Gastroesophageal sphincter (tissue), 4 donors: Measurements from ENCODE around the gene NAP1L4. TPM values are rescaled to one million over a fixed set of nuclear protein-coding genes. Genes with fewer than 3 reads are reported as not detected.

Experiments used
- ATAC-seq: fragments of 150-250 bp; one replicate; pipeline ENCODE4 v1.9.1; 2016; ENCODE audit warnings: mild to moderate bottlenecking, moderate library complexity
- H3K27ac ChIP-seq, 4 donors: fragments of 200-600 bp; sonication (generic) in 3 of 4; 1 replicate in 3 of 4; 2 replicates in 1 of 4; pipeline ENCODE4 v1.5.1; 2016 to 2019
- H3K27me3 ChIP-seq: fragments of 200-600 bp; sonication (generic); one replicate; pipeline ENCODE4 v1.5.1; 2019
- H3K36me3 ChIP-seq, 2 donors: fragments of 200-600 bp; sonication (generic); one replicate each; pipeline ENCODE4 v1.5.1; 2019; ENCODE audit warnings: control low read depth in 1 of 2
- H3K4me1 ChIP-seq, 3 donors: fragments of 200-600 bp; sonication (generic); 1 replicate in 2 of 3; 2 replicates in 1 of 3; pipeline ENCODE4 v1.5.1; 2016 to 2019; ENCODE audit warnings: control low read depth in 2 of 3
- H3K4me3 ChIP-seq, 2 donors: fragments of 200-600 bp; sonication (generic); one replicate each; pipeline ENCODE4 v1.5.1; 2019; ENCODE audit warnings: mild to moderate bottlenecking in 1 of 2, moderate library complexity in 1 of 2
- H3K9me3 ChIP-seq, 3 donors: fragments of 200-600 bp; sonication (generic); one replicate each; pipeline ENCODE4 v1.5.1; 2017 to 2019; ENCODE audit warnings: control low read depth in 2 of 3
- CTCF ChIP-seq, 4 experiments: fragments of 200-600 bp in 2 of 4; fragments of 450-650 bp in 2 of 4; sonication (generic) in 1 of 4; IDR thresholded peaks; one replicate each; pipeline ENCODE4 v1.5.1; 2017 to 2019; ENCODE audit warnings: antibody characterized with exemption in 4 of 4, mild to moderate bottlenecking in 2 of 4, moderate library complexity in 2 of 4
- EP300 ChIP-seq: sonication (generic); formaldehyde crosslinking; IDR thresholded peaks from one replicate; pipeline ENCODE4 v1.6.1; 2017; ENCODE audit warnings: antibody characterized with exemption, mild to moderate bottlenecking
- POLR2A ChIP-seq, 2 donors: fragments of 450-650 bp; IDR thresholded peaks; one replicate each; pipeline ENCODE4 v1.6.1; 2017; ENCODE audit warnings: antibody characterized with exemption in 2 of 2, mild to moderate bottlenecking in 2 of 2, moderate library complexity in 1 of 2
- POLR2AphosphoS5 ChIP-seq: sonication (generic); formaldehyde crosslinking; IDR thresholded peaks from one replicate; pipeline ENCODE4 v1.6.1; 2017; ENCODE audit warnings: antibody characterized with exemption
- WGBS, 2 donors: methylation state at CpG; one replicate each; pipeline ENCODE4 v1.1.5; 2018; ENCODE audit warnings: low coverage in 1 of 2; 5-methylcytosine and 5-hydroxymethylcytosine counted together
- total RNA-seq, 4 donors: library from RNA; depleted of rRNA; stranded (reverse); fragments of >200 nt; gene quantifications; one replicate each; pipeline ENCODE4 v1.1.0, GENCODE V29; 2016

Gene NAP1L4, protein sequence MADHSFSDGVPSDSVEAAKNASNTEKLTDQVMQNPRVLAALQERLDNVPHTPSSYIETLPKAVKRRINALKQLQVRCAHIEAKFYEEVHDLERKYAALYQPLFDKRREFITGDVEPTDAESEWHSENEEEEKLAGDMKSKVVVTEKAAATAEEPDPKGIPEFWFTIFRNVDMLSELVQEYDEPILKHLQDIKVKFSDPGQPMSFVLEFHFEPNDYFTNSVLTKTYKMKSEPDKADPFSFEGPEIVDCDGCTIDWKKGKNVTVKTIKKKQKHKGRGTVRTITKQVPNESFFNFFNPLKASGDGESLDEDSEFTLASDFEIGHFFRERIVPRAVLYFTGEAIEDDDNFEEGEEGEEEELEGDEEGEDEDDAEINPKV
- 100 to 1,000 TPM; 107 to 175 (median 137) TPM for total RNA-seq

DNA sequence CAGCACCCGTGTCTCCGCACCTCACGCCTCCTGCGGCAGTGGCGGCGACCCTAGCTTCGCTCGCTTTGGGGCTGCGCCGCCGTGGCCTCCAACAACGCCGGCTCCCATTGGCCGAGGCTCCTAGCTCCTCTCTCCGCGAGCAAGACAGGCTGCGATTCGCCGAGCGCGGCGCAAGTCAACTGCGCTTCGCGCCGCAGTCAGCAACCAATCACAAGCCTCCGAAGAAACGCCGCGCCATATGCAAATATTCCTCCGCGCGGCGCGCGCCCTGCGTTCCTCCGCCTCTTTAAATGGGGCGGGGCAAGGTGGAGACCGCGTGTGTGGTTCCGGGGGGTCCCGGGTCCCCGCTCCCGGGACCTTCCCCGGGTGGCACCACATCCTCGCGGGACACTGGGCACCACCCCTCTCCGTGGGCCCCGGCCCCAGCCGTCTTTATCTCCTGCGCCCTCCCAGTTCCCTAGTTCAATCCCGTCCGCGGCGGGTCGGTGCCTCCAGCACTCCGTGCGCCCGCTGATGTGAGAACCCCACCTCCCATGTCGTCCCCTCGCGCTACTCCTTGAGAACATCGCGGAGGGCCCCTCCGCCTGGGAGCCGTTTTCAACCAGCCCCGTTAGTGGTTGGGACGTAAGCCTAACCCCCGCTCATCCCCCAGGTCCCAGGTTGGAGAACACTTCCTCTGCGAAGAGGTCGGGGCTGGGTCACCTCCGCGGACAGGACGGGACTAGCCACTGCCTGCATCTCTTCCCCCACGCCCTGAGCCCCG is at the start of gene NAP1L4:
NAP1L4 (minus strand) TSS at position 96 of the 763 bp plus-strand sequence. CDS start 13,109 bp downstream, outside the sequence.
- no CpG with 5 or more reads among the region's 77 CpGs for WGBS, 2 donors
- Histone ChIP-seq H3K36me3 (no peaks in the 10 kb centered on the region), H3K9me3 (no peaks in the 10 kb centered on the region), H3K27me3 (no peaks in the 10 kb centered on the region), H3K4me3 (peak within 1 kb of the TSS; percentile 79 to 81), H3K4me1 (peaks cover 0 to 50% (median 28%) of the 10 kb centered on the region in 3 donors), H3K27ac (peak within 1 kb of the TSS; percentile 78 to 98 (median 96))
- no peak for TF ChIP-seq EP300
- peak; percentile 74 for TF ChIP-seq POLR2AphosphoS5
- no peak for TF ChIP-seq CTCF (IDR thresholded peaks at IDR 0.05)
- peak; percentile 48 to 69 for TF ChIP-seq POLR2A (IDR thresholded peaks at IDR 0.05)
- peak; percentile 99 for ATAC-seq

GRCh38 chr11:3040881-3041280 is 48.8 kb upstream of the NAP1L4 start:
- 80 to 91% methylated on average over 3 to 9 of the region's 9 CpGs for WGBS, 2 donors
- peaks cover 0 to 85% of the 10 kb centered on the region in 2 donors for H3K36me3 ChIP-seq
- no peak overlapping the region for H3K27ac ChIP-seq
- H3K27me3 ChIP-seq = no peaks in the 10 kb centered on the region
- H3K9me3 ChIP-seq = no peaks in the 10 kb centered on the region
- ATAC-seq = no peak
- TF ChIP-seq CTCF (IDR thresholded peaks at IDR 0.05) (no peak), POLR2A (IDR thresholded peaks at IDR 0.05) (no peak), POLR2AphosphoS5 (no peak), EP300 (no peak)
- peaks cover 0 to 35% (median 12%) of the 10 kb centered on the region in 3 donors for H3K4me1 ChIP-seq
- H3K4me3 ChIP-seq = no peak overlapping the region

DNA sequence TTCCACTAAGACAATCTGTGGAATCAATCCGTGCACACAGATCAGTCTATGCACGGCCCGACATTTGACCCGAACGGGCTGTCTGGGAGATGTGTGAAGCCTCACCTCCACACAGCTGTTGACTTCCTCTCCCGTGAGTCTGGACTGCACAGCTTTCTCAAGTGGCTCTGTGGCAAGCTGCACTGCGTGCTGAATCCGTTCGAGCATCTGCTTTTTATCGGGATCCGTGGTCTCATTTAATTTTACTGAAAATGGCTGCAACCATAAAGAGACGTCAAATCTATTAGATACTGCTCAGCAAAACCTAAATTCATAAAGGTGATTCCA is 45.8 kb upstream of the NAP1L4 start:
- 72 to 88% methylated on average over 6 to 8 of the region's 12 CpGs for WGBS, 2 donors
- no peak for TF ChIP-seq EP300
- TF ChIP-seq POLR2AphosphoS5 = no peak
- TF ChIP-seq POLR2A (IDR thresholded peaks at IDR 0.05) = no peak
- TF ChIP-seq CTCF (IDR thresholded peaks at IDR 0.05) = no peak
- no peak for ATAC-seq
- Histone ChIP-seq H3K27ac (no peak overlapping the region), H3K27me3 (no peaks in the 10 kb centered on the region), H3K9me3 (no peaks in the 10 kb centered on the region), H3K36me3 (peaks cover 0 to 92% of the 10 kb centered on the region in 2 donors), H3K4me3 (no peak overlapping the region), H3K4me1 (peaks cover 0 to 20% (median 3%) of the 10 kb centered on the region in 3 donors)

DNA sequence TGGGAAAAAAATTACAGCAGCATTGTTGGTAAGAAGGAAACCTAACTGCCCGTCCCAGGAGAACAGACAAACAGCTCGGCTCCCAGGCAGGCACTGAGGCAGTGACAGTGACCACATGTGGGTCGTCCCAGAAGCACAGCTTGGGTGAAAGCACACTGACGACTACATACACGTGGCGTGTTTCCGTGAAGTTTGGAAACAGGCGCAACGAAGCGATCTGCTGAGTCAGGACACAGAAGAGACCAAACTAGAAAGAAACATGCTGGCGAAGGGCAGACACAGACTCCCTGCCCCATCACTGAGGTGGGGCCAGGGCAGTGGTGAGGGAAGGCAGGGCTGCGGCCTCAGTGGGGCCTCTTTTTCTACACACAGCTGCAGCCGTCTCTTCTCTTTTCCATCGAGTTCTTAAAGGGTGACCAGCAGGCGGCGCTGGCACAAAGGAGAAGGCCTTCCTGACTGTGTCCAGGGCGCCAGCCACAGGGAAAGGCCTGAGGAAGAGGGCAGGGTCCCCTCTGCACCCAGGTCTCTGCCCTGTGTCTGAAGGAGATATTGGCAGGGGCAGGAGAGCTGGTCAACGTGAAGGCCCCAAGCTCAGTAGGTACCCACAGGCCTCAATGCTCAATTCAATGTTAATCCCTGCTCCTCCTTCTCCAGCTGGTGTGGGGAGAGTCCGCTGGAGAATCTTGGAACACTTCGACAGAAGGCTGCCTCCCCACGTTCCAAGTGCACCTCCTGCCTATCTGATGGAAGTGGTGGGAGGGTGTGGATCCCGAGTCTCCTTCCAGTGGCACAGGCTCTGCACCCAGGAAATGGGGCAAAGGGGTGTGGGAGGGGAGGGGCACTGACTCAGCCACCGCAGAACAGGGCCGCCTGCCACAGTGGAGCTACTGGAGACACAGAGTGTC is 45.2 kb upstream of the NAP1L4 start:
- Histone ChIP-seq H3K4me3 (no peak overlapping the region), H3K9me3 (no peaks in the 10 kb centered on the region), H3K4me1 (peaks cover 0 to 14% (median 0%) of the 10 kb centered on the region in 3 donors), H3K36me3 (peaks cover 0 to 98% of the 10 kb centered on the region in 2 donors), H3K27ac (no peak overlapping the region), H3K27me3 (no peaks in the 10 kb centered on the region)
- peak; percentile 84 for ATAC-seq
- no peak for TF ChIP-seq EP300
- TF ChIP-seq CTCF (IDR thresholded peaks at IDR 0.05) = peak in 3 of 4 experiments; percentile 80 to 83 (median 83)
- WGBS, 2 donors = 20 to 74% methylated on average over 5 to 11 of the region's 24 CpGs
